C4-2B (cell line): Measurements from ENCODE around the gene LCORL.
A peak's percentile ranks its signal among the peaks of the same experiment; 100 is the strongest.

ENCODE experiments used
- H3K27ac ChIP-seq: fragments of 450-650 bp; 2 replicates; pipeline ENCODE4 v1.5.1; 2017
- ZFX ChIP-seq: fragments of 450-650 bp; IDR thresholded peaks from 2 replicates; pipeline ENCODE4 v1.6.1; 2017
- TF ChIP-seq, protein P1 (sequence below): fragments of 450-650 bp; conservative IDR thresholded peaks from 2 replicates; pipeline ENCODE4 v1.5.1; 2017; ENCODE audit warnings: mild to moderate bottlenecking

Gene LCORL

GRCh38 chr4:17816142-17816541 is 205.4 kb downstream of the LCORL start:
- TF ChIP-seq ZFX, result no peak
- TF ChIP-seq, protein P1, sequence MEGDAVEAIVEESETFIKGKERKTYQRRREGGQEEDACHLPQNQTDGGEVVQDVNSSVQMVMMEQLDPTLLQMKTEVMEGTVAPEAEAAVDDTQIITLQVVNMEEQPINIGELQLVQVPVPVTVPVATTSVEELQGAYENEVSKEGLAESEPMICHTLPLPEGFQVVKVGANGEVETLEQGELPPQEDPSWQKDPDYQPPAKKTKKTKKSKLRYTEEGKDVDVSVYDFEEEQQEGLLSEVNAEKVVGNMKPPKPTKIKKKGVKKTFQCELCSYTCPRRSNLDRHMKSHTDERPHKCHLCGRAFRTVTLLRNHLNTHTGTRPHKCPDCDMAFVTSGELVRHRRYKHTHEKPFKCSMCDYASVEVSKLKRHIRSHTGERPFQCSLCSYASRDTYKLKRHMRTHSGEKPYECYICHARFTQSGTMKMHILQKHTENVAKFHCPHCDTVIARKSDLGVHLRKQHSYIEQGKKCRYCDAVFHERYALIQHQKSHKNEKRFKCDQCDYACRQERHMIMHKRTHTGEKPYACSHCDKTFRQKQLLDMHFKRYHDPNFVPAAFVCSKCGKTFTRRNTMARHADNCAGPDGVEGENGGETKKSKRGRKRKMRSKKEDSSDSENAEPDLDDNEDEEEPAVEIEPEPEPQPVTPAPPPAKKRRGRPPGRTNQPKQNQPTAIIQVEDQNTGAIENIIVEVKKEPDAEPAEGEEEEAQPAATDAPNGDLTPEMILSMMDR, result no peak
- H3K27ac ChIP-seq, result no peak overlapping the region

DNA sequence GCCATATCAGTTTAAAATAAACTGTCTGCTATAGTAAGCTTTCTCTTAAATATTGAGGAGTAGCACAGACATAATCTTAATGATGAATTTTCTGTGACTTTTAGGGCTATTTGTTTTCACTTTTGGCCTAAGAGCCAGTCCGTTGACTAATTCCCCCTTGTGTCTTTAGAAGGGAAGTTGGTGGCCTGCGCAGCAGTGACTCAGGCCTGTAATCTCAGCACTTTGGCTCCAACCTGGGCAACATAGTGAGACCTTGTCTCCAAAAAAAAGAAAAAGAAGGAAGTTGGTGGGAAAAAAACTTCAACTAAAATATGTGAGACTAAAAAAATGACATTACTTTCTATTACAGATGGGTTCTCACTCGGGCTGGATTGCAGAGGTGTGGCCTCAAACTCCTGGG is 207.4 kb downstream of the LCORL start:
- H3K27ac ChIP-seq, result no peak overlapping the region
- no peak for TF ChIP-seq ZFX
- TF ChIP-seq, protein P1, result no peak

DNA sequence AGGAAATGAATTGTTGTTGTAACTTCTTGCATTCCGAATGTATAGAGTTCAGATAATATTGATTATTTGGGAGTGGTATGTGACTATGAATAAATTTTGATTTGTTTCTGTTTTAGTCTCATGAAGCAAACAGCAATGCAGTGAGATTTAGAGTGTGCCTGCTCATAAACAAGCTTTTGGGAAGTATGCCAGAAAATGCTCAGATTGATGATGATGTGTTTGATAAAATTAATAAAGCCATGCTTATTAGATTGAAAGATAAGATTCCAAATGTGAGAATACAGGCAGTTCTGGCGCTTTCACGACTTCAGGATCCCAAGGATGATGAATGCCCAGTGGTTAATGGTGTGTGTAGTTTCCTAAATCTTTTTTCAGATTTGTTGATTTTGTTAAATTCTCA is 208.8 kb downstream of the LCORL start:
- H3K27ac ChIP-seq, result no peak overlapping the region
- no peak for TF ChIP-seq ZFX
- TF ChIP-seq, protein P1, result no peak

DNA sequence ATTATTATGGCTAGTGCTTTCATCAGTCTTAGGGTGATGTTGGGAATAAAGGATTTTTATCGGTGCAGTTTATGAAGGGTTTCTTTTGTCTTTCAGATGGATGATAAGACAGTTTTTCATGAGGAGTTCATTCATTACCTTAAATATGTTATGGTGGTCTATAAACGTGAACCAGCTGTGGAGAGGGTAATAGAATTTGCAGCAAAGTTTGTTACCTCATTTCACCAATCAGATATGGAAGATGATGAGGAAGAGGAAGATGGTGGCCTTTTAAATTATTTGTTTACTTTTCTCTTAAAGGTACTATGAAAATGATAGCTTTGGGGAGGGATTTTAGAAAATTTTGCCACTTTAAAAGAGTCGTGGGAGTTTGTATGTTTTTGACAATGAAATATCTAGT is 209.4 kb downstream of the LCORL start:
- no peak for TF ChIP-seq ZFX
- TF ChIP-seq, protein P1, result no peak
- H3K27ac ChIP-seq, result no peak overlapping the region

DNA sequence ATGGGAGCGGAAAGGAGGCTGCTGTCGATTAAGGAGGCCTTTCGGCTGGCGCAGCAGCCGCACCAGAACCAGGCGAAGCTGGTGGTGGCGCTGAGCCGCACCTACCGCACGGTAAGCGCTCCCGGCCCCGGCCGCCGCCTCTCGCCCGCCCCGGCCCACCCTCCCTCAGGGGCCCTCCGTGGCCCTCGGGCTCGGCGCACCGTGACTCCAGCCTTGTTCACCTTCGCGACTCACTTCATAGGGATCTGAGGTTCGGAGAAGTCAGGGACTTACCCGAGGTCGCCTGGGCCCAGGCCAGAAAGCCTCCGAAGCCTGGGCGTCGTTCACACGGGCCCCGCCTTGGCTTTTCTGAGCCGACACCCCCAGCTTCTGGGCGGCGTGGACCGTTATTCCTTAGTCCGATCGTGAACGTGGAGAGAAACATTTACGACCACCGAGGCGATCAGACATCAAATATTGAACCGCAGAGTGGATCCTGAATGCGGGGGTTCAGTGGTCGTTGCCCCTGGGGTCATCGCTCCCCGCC is 210.4 kb downstream of the LCORL start:
- H3K27ac ChIP-seq, result peak overlapping the region; percentile 97
- TF ChIP-seq ZFX, result peak; percentile 34; the same call in 1 of the 2 replicates
- TF ChIP-seq, protein P1, result no peak

- H3K27ac ChIP-seq, result peak within 1 kb of the TSS; percentile 97
- TF ChIP-seq ZFX, result peak; percentile 89
- TF ChIP-seq, protein P1, result no peak
These were observed 211.1 kb downstream of the LCORL start, which contains the start of the genes DCAF16 and NCAPG for GRCh38 chr4:17810260-17811077. Gene DCAF16, minus strand, starts transcription at chr4:17810757. Its CDS starts 6,616 bp downstream, at chr4:17804141. Gene NCAPG, plus strand, starts transcription at chr4:17810979. Its CDS starts 99 bp downstream, at chr4:17811078.

DNA sequence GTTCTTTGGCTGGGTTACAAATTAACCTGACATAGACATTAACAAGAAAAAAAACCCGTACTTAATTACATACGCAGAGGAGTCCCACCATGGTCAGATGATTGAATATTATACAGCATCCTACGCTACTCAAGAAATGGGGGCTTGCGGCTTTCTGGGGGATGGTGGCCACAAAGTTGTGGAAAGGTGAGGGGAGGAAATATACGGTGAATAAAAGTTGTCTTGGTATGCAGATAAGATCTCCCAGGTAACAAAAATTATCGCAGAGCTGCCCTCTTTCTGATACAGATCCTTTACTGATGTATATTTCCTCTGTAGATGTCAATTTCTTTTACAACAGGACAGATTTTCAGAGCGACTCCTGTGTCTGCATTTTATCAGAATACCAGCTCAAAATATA is 211.9 kb downstream of the LCORL start:
- peak overlapping the region; percentile 97 for H3K27ac ChIP-seq
- TF ChIP-seq, protein P1, result no peak
- TF ChIP-seq ZFX, result no peak
